K562 (cell line): Measurements from ENCODE around the gene KYAT1. TPM values are rescaled to one million over a fixed set of nuclear protein-coding genes. Genes with fewer than 3 reads are reported as not detected.

ENCODE experiments used
- ARID4B ChIP-seq: sonication (generic); formaldehyde crosslinking; IDR thresholded peaks from 2 replicates; pipeline ENCODE4 v1.8.0; 2022; ENCODE audit warnings: mild to moderate bottlenecking, missing genetic modification reagents
- BACH1 ChIP-seq: fragments of 200-800 bp; sonication (Bioruptor generic); IDR thresholded peaks from 2 replicates; pipeline ENCODE4 v1.6.1; 2016; ENCODE audit warnings: missing genetic modification characterization, missing compliant biosample characterization
- CHCHD3 ChIP-seq: fragments of 250-450 bp; sonication (Bioruptor Pico); IDR thresholded peaks from 2 replicates; pipeline ENCODE4 v2.1.2; 2022; ENCODE audit warnings: mild to moderate bottlenecking
- ERF ChIP-seq: fragments of 450-650 bp; formaldehyde crosslinking; IDR thresholded peaks from 2 replicates; pipeline ENCODE4 v1.4.0; 2020; ENCODE audit warnings: mild to moderate bottlenecking, mixed read lengths
- HDGF ChIP-seq: fragments of 450-650 bp; IDR thresholded peaks from 2 replicates; pipeline ENCODE4 v1.6.1; 2016
- KLF1 ChIP-seq: fragments of 450-650 bp; IDR thresholded peaks from 2 replicates; pipeline ENCODE4 v1.6.1; 2016; ENCODE audit warnings: missing genetic modification characterization, missing compliant biosample characterization
- MTA3 ChIP-seq: fragments of 450-650 bp; formaldehyde crosslinking; IDR thresholded peaks from 2 replicates; pipeline ENCODE4 v1.6.1; 2017; ENCODE audit warnings: mild to moderate bottlenecking, borderline replicate concordance
- MYC ChIP-seq, 2 experiments: fragments of 250-450 bp in 1 of 2; sonication (Bioruptor Pico) in 1 of 2; IDR thresholded peaks; 2 replicates each; pipeline versions ENCODE4 v1.5.1 to v1.6.1; 2012 to 2021; ENCODE audit warnings: low read depth in 2 of 2, borderline replicate concordance in 1 of 2, improper control_type of control experiment in 1 of 2, low read length in 1 of 2, mild to moderate bottlenecking in 1 of 2, moderate library complexity in 1 of 2
- NFE2 ChIP-seq: IDR thresholded peaks from 2 replicates; pipeline ENCODE4 v1.6.1; 2014; ENCODE audit warnings: antibody characterized with exemption, low read depth
- NFIC ChIP-seq: fragments of 450-650 bp; IDR thresholded peaks from 2 replicates; pipeline ENCODE4 v1.6.1; 2017; ENCODE audit warnings: mild to moderate bottlenecking, inconsistent platforms
- RBM17 ChIP-seq: fragments of 200-400 bp; formaldehyde crosslinking; IDR thresholded peaks from 2 replicates; pipeline ENCODE4 v1.6.1; 2017; ENCODE audit warnings: low read depth, mild to moderate bottlenecking, low read length, borderline replicate concordance
- SMAD1 ChIP-seq: fragments of 150-350 bp; IDR thresholded peaks from 2 replicates; pipeline ENCODE4 v1.6.1; 2014; ENCODE audit warnings: low read length, low read depth; ENCODE audit not compliant: partially characterized antibody
- ZNF133 ChIP-seq: fragments of 250-450 bp; sonication (Bioruptor Pico); IDR thresholded peaks from 2 replicates; pipeline ENCODE4 v1.4.0; 2020; ENCODE audit warnings: mild to moderate bottlenecking
- ZNF324 ChIP-seq: fragments of 250-450 bp; sonication (Bioruptor Pico); IDR thresholded peaks from 2 replicates; pipeline ENCODE4 v1.4.0; 2020; ENCODE audit warnings: mild to moderate bottlenecking
- ZNF584 ChIP-seq: fragments of 200-800 bp; sonication (Bioruptor generic); IDR thresholded peaks from 2 replicates; pipeline ENCODE4 v1.6.1; 2016; ENCODE audit warnings: low read depth, mild to moderate bottlenecking, missing genetic modification characterization, missing compliant biosample characterization
- polyA plus RNA-seq, 8 experiments: library from polyadenylated mRNA; depleted of rRNA in 4 of 8; stranded (reverse) in 5 of 8; unstranded in 3 of 8; fragments of >200 nt; fragmentation: Nextera tagmentation in 2 of 8; fragmentation: Illumina TruSeq in 1 of 8; extraction: Ambion mirVana in 2 of 8; extraction: Trizol in 1 of 8; gene quantifications; 2 replicates each; pipeline versions ENCODE4 v1.2.1 to v1.2.3, GENCODE V29; 2011 to 2014; ENCODE audit warnings: inconsistent platforms in 1 of 8, missing spikeins in 1 of 8
- total RNA-seq, 7 experiments: library from RNA; depleted of rRNA in 6 of 7; stranded (reverse); fragments of >200 nt in 6 of 7; fragmentation: Illumina TruSeq in 2 of 7; extraction: Trizol in 2 of 7; gene quantifications; 2 replicates each; pipeline versions ENCODE4 v1.2.1 to v1.2.3, GENCODE V29; 2011 to 2021; ENCODE audit warnings: low replicate concordance in 1 of 7
- TF ChIP-seq, protein P1 (sequence below): fragments of 450-650 bp; IDR thresholded peaks from 2 replicates; pipeline ENCODE4 v1.6.1; 2014; ENCODE audit warnings: low read depth, mild to moderate bottlenecking, moderate library complexity, borderline replicate concordance
- TF ChIP-seq, protein P2 (sequence below): IDR thresholded peaks from 2 replicates; pipeline ENCODE4 v1.6.1; 2011; ENCODE audit warnings: borderline replicate concordance, low read depth, mild to moderate bottlenecking, moderate library complexity, low read length; ENCODE audit not compliant: insufficient read depth, poor library complexity, severe bottlenecking

Gene KYAT1
- total and polyA plus RNA-seq, 9 of the 15 experiments (the other 6 are each of a cell fraction or from before 2014, with no cell fraction given): 6.4 to 16.8 (median 11.1) TPM

DNA sequence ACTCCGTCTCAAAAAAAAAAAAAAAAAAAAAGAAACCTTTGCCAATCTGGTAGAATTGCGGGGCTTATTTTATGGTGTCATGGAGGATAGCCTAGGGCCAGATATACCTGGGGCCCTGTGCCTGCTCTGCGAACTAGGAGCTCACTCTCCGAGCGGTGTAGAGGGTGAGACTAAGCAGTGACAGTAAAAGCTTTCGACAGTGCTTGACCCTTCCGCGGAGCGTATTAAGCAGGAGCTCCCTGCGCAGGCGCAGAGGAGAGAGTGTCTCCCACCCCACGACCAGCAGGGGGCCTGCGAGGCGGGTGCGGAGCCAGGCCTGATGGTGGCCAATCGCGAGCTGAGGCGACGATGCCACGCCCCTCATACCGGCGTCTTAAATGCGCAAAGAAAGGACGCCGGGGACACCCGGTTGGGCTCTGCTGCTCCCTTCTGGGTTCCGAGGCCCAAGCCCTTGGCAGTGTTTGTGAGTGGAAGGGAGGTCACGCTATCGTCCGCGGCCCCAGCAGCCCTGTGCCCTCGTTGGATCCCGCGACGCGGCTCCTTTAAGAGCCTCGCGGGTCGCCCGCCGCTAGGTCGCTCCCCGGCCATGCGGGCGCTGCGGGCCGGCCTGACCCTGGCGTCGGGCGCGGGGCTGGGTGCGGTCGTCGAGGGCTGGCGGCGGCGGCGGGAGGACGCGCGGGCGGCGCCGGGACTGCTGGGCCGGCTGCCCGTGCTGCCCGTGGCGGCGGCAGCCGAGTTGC is 63.5 kb downstream of the KYAT1 start, which contains the start of gene ENDOG (continued):
- TF ChIP-seq, protein P1, sequence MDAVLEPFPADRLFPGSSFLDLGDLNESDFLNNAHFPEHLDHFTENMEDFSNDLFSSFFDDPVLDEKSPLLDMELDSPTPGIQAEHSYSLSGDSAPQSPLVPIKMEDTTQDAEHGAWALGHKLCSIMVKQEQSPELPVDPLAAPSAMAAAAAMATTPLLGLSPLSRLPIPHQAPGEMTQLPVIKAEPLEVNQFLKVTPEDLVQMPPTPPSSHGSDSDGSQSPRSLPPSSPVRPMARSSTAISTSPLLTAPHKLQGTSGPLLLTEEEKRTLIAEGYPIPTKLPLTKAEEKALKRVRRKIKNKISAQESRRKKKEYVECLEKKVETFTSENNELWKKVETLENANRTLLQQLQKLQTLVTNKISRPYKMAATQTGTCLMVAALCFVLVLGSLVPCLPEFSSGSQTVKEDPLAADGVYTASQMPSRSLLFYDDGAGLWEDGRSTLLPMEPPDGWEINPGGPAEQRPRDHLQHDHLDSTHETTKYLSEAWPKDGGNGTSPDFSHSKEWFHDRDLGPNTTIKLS: peak; percentile 48; the same call in 1 of the 2 replicates
- TF ChIP-seq MTA3 (peak; percentile 93; the same call in 1 of the 2 replicates), NFE2 (no peak), KLF1 (peak; percentile 68; the same call in 1 of the 2 replicates), ZNF324 (no peak), ERF (CRISPR knock-in tag) (peak; percentile 33; the same call in 1 of the 2 replicates), BACH1 (tag) (no peak), ZNF133 (CRISPR knock-in tag) (no peak), MYC (IDR thresholded peaks at IDR 0.05; ENCODE audit: low read depth, low read length) (peak; percentile 52), MYC (CRISPR knock-in tag; IDR thresholded peaks at IDR 0.05; ENCODE audit: borderline replicate concordance, low read depth) (no peak), NFIC (peak; percentile 61), HDGF (no peak), RBM17 (no peak), CHCHD3 (CRISPR knock-in tag) (no peak), ARID4B (CRISPR knock-in tag) (0 out of 2 replicates have a peak, but pooled peaks have one; percentile 24), SMAD1 (no peak), ZNF584 (CRISPR knock-in tag) (no peak)
- TF ChIP-seq, protein P2, sequence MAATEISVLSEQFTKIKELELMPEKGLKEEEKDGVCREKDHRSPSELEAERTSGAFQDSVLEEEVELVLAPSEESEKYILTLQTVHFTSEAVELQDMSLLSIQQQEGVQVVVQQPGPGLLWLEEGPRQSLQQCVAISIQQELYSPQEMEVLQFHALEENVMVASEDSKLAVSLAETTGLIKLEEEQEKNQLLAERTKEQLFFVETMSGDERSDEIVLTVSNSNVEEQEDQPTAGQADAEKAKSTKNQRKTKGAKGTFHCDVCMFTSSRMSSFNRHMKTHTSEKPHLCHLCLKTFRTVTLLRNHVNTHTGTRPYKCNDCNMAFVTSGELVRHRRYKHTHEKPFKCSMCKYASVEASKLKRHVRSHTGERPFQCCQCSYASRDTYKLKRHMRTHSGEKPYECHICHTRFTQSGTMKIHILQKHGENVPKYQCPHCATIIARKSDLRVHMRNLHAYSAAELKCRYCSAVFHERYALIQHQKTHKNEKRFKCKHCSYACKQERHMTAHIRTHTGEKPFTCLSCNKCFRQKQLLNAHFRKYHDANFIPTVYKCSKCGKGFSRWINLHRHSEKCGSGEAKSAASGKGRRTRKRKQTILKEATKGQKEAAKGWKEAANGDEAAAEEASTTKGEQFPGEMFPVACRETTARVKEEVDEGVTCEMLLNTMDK: peak; percentile 98
